Peyer's patch (tissue), 4 donors: ENCODE data around the gene ST6GALNAC1.

Experiments used
- POLR2A ChIP-seq, 2 donors: fragments of 450-650 bp; IDR thresholded peaks; one replicate each; pipeline ENCODE4 v1.5.1; 2017; ENCODE audit warnings: antibody characterized with exemption in 2 of 2, mild to moderate bottlenecking in 2 of 2, moderate library complexity in 2 of 2
- TF ChIP-seq, protein P1 (sequence below), 6 experiments: fragments of 450-650 bp in 4 of 6; fragments of 200-600 bp in 2 of 6; sonication (generic) in 1 of 6; IDR thresholded peaks; one replicate each; pipeline ENCODE4 v1.5.1; 2017 to 2019; ENCODE audit warnings: antibody characterized with exemption in 6 of 6, mild to moderate bottlenecking in 3 of 6, moderate library complexity in 1 of 6

DNA sequence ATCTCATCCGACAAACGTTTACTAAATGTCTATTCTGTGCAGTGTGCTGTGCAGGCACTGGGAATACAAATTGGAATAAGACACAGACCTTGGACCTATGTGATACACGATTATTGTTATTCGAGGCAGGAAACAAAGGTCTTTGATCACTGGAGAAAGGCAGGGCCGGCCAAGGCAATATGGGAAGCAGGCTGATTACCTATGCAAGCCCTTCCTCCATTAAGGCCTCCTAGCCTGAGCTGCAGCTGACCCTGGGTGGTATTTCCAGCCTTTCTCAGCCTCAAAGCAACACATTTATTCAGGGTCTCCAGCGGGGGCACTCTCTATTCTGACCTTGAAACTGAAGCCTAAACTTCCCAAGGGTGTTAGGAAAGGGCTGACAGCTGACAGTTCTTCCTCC lies 13.4 kb downstream of the ST6GALNAC1 start:
- TF ChIP-seq, protein P1, sequence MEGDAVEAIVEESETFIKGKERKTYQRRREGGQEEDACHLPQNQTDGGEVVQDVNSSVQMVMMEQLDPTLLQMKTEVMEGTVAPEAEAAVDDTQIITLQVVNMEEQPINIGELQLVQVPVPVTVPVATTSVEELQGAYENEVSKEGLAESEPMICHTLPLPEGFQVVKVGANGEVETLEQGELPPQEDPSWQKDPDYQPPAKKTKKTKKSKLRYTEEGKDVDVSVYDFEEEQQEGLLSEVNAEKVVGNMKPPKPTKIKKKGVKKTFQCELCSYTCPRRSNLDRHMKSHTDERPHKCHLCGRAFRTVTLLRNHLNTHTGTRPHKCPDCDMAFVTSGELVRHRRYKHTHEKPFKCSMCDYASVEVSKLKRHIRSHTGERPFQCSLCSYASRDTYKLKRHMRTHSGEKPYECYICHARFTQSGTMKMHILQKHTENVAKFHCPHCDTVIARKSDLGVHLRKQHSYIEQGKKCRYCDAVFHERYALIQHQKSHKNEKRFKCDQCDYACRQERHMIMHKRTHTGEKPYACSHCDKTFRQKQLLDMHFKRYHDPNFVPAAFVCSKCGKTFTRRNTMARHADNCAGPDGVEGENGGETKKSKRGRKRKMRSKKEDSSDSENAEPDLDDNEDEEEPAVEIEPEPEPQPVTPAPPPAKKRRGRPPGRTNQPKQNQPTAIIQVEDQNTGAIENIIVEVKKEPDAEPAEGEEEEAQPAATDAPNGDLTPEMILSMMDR (IDR thresholded peaks at IDR 0.05), result no peak
- TF ChIP-seq POLR2A (IDR thresholded peaks at IDR 0.05), result no peak
